ENCODE data around the gene ARRDC2.
A peak's percentile ranks its signal among the peaks of the same experiment; 100 is the strongest.
"Not testable (repeated sequence)": the region's sequence is repeated elsewhere in the genome, so short reads cannot be mapped to it uniquely, and the experiment has no call there.

ARRDC2 gene

DNA sequence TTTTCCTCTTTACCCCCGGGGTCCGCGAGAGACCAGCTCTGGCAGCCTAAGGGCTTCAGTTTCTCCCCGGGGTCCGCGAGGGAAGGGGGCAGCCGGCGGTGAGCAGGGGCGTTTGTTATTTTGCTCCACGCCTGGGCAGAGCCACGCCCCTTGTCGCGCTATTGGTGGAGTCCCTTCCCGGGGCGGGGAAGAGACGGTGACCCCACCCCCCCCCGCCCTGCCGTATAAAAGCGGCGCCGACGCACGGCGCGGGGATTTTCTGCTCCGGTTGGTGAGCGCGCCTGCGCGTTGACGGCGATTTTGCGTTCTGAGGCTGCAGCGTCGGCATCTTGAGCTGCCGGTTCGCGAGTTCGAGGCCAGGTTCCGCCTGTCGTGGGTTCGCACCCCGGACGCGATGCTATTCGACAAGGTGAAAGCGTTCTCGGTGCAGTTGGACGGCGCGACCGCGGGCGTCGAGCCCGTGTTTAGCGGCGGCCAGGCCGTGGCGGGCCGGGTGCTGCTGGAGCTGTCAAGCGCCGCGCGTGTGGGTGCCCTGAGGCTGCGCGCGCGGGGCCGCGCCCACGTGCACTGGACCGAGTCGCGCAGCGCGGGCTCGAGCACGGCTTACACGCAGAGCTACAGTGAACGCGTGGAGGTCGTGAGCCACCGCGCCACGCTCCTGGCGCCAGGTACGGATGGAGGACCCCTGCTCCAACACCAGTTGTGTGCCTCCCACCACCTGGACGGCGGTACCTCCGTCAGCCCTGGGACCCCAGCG lies at the start of gene ARRDC2:
ARRDC2 (plus strand) TSS at position 254 of the 757 bp plus-strand sequence; CDS start at position 395, 141 bp downstream.
- peak; percentile 89 for DNase-seq

DNA sequence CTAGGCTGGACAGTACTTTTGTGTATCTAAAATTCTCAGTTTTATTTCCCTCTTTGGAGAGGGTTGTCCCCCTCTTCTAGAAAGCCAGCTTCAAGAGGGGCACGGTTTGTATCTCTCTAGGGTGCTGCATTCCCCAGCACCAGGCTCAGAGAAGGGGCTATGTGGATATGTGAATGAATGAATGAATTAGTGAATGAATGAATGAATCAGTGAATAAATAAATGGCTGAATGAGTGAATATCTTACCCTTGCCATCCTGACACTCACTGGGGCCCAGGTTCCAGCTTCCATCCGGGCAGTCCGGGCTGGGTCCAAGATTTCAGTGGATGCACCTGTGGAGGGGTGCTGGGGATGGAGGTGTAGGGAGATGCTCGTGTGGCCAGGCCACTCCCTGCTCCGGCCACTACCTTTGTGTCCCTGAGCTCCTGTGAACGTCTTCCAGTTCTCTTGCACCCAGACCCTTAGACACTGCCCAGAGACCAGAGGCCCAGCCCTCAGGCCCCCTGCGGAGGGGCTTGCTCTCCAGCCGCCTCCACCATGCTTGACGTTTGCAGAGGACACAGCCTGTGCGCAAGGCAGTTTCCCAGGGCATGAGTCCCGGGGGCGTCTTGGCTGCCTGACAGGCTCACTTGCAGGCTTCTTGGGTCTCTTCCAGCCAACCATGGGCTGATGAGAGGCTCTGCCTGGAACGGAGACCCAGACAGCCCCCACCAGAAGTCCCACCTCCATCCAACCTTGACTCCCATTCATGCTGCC lies 43.9 kb upstream of the ARRDC2 start:
- DNase-seq = no peak

DNA sequence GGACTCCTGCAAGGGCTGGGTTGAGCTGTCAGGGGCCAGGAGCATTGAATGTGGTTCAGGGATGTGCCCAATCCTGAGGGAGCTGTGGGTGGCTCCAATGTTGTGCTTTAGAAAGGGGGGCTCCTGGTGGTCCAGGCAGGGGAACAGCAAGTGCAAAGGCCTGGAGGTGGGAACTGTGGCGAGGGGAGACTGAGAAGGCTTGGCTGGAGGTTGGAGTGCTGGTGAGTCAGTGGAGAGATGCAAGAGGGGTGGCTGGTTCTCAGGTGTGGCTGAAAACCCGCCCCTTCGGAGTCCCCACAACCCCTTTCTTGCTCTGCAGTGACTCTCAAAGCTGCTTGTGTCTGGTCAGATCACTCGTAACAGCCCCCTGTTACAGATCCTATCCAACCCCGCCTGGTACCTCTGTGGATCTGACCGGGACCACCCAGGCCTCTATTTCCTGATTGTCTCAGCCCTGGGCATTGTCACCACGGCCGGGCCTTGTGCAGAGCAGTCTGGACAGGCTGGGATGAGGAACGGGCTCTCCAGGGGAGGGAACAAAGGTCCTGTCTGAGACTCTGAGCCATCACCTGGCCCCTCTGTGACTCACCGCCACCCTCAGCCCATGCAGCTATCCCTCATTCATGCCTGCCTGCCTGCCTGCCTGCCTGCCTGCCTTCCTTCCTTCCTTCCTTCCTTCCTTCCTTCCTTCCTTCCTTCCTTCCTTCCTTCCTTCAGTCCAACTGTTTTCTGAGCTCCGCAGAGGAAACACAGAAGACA lies 42.4 kb upstream of the ARRDC2 start:
- no peak for DNase-seq

DNA sequence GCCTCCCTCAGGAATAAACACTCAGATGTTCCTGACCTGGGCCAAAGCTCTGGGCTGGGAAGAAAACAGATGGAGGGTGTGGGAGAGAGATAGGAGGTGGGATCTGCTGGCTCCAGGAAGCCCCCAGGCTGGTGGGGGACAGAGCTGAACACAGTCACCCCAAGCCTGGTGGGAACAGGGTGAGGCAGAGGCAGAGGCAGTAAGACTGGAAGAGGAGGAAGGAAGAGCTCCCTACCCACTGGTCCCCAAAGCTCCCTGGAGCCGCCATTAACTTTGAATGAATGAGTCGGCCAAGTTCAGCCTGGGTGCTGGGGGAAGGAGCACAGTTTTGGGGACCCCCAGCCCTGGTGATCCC lies 41.9 kb upstream of the ARRDC2 start:
- DNase-seq = no peak

DNA sequence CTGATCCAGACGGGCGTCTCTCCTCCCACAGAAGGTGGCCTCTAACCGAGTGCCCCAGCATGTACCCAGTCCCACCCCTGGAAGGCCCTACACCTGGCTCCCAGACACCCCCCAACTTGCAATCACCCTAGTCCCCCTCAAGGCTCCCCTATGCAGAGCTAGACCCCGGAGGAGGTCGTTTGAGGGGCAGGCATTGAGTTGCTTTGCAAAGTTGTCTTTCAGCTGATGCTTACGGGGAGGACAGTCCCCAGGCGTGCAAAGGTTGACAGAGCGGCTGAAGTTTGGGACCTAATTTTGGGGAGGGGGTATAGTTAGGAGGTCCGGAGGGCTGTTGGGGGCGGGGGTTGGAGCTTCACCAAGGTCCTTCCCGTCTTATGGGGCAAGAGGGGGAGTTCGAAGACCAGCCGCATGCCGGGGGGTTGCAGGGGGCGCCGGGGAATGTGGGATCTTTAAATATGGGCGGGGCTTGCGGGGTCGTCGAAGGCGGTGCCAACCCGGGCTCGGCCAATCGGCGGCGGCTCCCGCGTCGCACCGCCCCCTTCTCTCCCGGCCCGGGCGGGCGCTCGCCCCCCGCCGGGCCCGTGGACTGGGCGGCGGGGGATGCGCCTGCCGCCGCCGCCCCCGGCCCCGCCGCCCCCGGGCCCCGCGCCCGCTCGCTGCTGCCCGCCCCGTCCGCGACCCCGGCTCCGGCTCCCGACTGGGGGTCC lies 41.3 kb upstream of the ARRDC2 start, which contains the start of gene KCNN1:
KCNN1 (plus strand) TSS at position 558 of the 707 bp plus-strand sequence. CDS start 6,782 bp downstream, outside the sequence.
- no peak for DNase-seq

DNA sequence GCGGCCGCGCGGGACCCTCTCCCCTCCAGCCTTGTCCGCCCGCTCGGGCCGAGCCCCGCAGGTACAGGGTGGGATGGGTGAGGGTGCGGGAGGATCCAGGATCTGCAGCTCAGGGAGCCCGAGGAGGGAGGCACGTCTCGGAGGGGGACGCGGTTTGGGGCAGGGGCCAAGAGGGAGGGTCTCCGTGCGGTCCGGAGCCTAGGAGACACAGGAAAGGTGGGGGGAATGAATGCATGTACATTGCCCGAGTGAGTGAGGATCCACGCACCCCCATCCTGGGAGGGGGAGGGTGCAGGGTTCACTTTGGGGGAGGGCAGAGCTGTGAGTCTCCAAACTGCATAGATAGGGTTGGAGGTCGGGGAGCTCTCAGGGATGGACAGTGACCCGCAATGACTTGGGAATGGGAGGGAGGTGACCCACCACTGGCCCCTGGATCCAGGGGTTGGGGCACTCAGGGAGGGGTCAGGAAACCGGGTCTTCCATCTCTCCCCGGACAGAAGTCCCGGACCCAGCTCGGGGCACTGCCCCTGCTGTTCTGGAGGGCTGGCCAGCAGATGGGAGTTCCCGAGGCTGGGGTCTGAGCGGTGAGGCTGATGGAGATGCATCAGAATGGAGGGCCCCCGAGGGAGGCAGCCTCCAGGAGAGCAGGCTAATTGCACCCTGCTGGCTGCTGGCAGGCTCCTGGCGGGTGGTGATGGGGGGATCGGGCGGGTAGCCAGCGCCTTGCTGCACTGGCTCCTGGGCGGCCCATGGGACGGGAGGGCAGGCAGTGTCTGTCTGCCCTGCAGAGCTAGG lies 40.5 kb upstream of the ARRDC2 start:
- no peak for DNase-seq

DNA sequence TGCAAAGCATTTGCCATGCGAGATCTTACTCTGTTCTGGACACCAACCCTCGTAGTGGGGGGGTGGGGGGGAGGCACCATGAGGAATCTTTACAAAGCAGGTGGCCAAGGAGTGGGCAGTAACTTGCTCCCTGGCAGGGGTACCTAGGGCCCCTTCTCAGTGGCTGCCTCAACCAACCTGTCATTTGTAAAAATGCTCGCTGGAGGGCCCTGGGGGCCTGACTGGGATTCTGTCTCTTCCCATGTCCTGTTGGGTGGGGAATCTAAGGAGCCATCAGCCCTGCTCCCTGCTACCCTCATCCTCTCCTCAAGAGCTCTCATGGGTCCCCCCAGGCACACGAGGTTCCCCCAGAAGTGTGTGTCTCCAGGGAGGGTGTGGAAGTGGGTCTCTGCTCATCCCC lies 39.6 kb upstream of the ARRDC2 start:
- no peak for DNase-seq

DNA sequence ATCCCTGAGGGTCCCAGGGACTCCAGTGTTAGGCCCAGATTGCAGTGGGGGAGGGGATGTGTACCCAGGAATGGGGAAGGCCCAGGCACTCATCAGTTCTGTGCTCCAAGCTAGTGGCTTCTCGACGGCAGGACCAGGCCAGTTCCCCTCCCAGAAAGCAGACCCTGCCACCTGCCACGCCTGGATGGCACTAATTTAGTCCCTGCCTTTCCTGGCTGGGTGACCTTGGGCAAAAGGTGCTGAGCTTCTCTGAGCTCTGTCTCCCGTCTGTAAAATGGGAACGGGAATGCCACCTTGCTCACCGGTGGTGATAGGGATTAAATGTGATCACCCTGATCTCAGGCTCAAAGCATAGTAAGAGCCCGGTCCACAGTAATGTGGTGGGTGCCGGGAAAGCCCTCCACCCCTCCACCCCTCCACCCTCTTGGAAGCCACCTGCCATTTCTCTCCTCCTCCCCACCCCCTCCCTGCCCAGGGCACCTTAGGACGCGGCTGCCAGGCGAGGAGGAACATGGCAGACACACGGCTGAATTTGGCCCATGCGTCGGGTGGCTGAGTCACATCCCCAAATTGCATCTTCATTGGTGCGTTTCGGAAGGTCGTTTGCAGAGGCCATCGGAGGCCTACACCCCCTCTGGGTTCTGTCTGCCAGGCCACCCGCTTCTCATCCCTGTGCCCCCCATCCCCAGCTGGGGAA lies 38.7 kb upstream of the ARRDC2 start:
- no peak for DNase-seq

DNA sequence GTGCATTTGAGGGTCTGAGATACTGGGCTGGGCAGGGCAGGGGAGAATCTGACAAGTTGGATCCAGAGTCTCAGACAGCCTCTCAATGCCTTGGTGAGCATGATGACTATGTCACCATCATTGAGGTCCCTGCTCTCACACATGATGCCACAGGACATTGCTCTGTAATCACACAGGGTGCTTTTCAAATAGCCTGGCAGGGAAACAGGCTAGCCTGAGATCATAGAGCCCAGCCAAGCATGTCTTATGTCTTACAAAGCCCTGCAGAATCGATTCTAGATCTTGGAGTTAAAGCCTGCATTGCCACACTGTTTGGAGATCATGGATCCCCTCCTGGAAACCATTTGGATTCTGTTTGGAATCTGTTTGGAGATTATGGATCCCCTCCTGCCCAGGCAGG lies 35.7 kb upstream of the ARRDC2 start:
- DNase-seq = no peak

DNA sequence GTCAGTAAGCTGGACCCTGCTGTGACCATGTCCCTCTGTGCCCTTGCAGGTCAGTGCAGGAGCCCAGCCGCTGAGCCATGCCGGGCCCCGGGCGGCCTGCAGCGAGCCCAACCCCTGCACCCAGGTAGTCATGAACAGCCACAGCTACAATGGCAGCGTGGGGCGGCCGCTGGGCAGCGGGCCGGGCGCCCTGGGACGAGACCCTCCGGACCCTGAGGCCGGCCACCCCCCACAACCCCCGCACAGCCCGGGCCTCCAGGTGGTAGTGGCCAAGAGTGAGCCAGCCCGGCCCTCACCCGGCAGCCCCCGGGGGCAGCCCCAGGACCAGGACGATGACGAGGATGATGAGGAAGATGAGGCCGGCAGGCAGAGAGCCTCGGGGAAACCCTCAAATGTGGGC lies 34.2 kb upstream of the ARRDC2 start:
- no peak for DNase-seq

DNA sequence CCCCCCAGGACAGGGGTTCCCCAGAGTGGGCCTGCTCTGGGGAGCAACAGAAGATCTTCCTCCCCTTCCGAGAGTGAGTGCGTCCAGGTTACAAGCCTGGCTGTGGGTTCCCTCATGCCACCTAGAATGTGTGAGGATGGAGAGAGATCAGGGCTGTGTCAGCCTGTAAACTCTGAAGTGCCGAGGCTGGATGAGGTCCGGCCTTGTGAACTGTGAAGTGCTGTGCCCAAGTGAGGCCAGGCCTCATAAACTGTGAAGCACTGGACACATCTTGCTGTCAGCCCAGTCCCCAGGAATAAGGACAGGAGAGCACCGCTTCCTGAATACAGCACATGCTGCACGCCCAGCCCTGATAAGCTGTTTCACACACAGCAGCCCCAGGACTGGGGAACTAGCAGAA lies 33.4 kb upstream of the ARRDC2 start:
- DNase-seq = no peak

DNA sequence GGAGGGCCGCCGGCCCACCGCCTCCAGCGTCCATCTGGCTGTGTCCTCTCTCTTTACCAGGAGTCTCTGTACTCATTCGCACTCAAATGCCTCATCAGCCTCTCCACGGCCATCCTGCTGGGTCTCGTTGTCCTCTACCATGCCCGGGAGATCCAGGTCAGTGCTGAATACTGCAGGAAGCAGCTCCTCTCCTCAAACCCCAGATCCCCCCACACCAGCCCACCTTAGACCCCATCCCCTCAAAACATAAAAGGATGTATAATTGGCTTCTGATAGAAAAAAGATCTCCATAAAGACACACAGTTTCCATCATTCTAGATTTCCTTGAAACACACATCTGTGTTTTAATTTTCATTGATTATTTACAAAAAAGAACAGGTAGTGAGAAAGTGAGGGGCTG lies 32.9 kb upstream of the ARRDC2 start:
- no peak for DNase-seq

DNA sequence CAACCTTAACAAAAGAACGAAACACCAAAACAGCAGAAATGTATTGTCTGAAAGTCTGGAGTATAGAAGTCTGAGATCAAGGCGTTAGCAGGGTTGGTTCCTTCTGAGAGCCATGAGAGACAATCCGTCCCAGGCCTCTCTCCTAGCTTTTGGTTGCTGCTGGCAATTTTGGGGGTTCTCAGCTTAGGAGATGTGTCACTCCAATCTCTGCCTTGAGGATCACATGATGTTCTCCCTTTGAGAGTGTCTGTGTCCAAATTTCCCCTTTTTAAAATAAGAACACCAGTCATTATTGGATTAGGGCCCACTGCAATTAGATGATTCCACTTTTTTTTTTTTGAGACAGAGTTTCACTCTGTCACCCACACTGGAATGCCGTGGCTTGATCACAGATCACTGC lies 30.9 kb upstream of the ARRDC2 start:
- no peak for DNase-seq

DNA sequence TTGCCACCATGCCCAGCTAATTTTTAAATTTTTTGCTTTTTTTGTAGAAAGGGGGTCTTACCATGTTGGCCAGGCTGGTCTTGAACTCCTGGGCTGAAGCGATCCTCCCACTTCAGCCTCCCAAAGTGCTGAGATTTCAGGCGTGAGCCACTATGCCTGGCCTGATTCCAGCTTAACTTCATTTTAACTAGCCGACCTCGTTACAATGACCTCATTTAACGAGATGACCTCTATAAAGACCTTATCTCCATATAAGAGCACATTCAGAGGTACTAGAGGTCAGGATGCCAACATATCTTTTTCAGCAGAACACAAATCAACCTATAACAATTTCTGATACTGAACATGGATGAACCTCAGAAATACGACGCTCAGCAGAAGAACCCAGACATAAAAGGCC lies 30.5 kb upstream of the ARRDC2 start:
- DNase-seq = no peak

DNA sequence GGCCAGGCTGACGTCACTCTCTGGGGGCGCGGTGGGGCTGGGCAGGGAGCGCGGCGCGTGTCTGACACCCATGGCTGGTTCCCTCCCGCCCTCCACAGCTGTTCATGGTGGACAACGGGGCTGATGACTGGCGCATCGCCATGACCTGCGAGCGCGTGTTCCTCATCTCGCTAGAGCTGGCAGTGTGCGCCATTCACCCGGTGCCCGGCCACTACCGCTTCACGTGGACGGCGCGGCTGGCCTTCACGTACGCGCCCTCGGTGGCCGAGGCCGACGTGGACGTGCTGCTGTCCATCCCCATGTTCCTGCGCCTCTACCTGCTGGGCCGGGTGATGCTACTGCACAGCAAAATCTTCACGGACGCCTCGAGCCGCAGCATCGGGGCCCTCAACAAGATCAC lies 26.4 kb upstream of the ARRDC2 start:
- DNase-seq = no peak

DNA sequence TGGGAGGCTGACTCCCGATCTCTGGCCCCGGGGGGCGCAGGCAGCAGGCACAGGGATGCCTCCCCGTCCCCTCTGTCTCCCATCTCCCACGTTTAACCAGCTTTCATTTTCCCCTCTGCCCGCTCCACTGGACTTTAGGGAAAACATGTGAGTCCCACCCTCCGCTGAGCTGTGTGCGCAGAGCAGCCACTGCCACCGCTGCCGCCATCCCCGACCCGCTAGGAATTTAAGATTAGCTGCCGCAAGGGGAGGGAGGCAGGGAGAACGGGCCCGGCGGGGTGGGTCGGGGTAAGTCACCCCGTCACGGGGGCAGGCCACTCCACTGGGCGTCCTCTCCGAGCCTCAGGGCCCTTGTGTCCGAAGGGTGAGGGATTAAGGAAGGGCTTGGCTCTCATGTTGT lies 25.5 kb upstream of the ARRDC2 start:
- no peak for DNase-seq

DNA sequence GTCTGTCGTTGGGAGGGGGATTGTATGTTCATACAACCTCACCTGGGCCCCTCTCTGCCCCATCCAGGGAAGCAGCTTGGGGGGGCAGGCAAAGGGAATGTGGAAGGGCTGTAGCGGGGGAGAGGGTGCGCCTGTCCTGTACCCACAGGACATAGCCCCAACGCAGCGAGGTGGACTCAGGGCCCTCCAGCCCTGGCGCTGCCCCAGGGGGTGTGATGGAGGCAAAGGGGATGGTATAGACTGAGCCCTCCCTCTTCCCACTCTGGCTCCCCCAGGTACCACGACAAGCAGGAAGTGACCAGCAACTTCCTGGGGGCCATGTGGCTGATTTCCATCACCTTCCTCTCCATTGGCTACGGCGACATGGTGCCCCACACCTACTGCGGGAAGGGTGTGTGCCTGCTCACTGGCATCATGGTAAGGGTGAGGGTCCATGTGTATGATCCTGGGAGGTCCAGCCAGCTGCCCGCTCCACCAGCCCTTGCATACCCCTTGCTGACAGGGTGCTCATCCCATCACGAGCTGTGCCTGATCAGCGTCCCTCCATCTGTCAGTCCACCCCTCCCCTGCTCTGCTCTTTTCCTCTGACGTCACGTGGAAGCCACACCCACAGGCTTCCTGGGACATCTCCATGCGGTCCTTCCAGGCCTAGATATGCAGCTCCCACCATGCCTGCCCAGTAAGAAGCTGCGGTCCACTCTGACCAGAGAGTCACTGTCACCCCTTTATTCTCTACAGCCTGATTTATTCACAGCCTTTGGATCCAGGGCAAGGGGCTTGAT lies 22.7 kb upstream of the ARRDC2 start:
- no peak for DNase-seq

DNA sequence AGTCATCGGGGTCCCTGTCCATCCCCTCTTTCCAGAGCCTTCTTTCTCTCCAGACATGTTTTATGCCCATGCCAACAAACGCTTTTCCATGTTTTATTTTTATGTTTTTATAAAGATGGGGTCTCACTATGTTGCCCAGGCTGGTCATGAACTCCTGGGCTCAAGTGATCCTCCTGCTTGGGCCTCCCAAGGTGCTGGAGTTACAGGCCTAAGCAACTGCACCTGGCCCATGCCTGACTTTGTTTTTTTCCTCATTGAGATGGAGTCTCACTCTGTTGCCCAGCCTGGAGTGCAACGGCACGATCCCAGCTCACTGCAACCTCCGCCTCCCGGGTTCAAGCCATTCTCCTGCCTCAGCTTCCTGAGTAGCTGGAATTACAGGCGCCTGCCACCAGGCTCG lies 21.4 kb upstream of the ARRDC2 start:
- DNase-seq = not testable (repeated sequence)

DNA sequence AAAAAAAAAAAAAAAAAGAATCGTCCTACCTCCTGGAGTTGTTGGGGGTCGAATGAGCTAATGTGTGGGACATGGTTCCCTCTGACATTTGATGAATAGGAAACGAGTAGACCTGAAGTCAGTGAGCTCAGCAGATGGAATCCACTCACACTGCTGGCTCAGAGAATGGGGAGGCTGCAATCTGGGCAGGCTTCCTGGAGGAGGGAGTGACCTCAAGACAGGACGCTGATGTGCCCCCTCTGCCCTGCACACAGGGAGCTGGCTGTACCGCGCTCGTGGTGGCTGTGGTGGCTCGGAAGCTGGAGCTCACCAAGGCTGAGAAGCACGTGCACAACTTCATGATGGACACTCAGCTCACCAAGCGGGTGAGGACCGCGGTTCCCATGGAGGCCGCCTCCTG lies 19.8 kb upstream of the ARRDC2 start:
- no peak for DNase-seq

DNA sequence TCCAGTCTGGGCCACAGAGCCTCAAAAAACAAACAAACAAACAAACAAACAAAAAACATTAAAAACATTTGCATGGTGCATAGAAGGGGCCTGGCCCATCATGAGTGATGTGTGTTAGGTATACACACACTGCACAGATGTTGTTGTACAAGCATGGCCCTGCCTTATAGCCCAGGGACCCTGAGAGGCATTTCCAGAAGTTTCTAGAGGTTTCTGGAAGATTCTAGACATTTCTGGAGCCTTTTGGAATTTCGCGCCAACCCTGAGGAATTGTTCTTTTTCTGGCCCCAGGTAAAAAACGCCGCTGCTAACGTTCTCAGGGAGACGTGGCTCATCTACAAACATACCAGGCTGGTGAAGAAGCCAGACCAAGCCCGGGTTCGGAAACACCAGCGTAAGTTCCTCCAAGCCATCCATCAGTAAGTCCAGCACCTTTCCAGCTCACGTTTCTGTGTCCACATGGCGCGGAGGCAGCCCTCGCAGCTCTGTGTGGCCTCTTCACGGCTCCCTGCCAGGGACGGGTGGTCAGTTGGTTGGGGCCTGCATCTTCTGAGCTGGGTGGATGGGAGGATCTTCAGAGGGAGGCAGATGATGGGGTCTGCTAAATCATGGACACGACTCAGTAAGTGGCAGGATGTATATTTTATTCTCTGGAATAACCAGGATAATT lies 18.4 kb upstream of the ARRDC2 start:
- no peak for DNase-seq
